Measurements from ENCODE around the gene TAP2. TPM values are rescaled to one million over a fixed set of nuclear protein-coding genes. Genes with fewer than 3 reads are reported as not detected.

The TAP2 gene
- total and polyA plus RNA-seq, 2 experiments from 2014 or later: 4.9 to 102 TPM

DNA sequence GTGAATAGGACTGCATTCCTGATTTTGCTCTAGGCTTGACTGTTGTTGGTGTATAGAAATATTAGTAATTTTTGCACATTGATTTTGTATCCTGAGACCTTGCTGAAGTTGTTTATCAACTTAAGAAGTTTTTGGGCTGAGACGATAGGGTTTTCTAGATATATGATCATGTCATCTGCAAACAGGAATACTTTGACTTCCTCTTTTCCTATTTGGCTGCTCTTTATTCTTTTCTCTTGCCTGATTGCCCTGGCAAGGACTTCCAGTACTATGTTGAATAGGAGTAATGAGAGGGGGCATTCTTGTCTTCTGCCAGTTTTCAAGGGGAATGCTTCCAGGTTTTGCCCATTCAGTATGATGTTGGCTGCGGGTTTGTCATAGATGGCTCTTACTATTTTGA is 35.1 kb downstream of the TAP2 start:
- no peaks in the 10 kb centered on the region for H3K27me3 ChIP-seq (ENCODE audit: insufficient read depth)
- H3K27me3 Mint-ChIP-seq (ENCODE audit: insufficient read depth, low read depth, poor library complexity): peaks cover 10% of the 10 kb centered on the region
- peaks cover 9% of the 10 kb centered on the region for H3K9me3 Mint-ChIP-seq
- H2AFZ ChIP-seq: no peak overlapping the region
- TF ChIP-seq CREB1 (CRISPR knock-in tag; IDR thresholded peaks at IDR 0.05; ENCODE audit: low read depth): no peak
- no peak for TF ChIP-seq EZH2phosphoT487 (IDR thresholded peaks at IDR 0.05; ENCODE audit: unreplicated experiment)
- TF ChIP-seq REST (IDR thresholded peaks at IDR 0.05; ENCODE audit: unreplicated experiment): no peak
- TF ChIP-seq JUNB (IDR thresholded peaks at IDR 0.05; ENCODE audit: unreplicated experiment): no peak
- no peak for TF ChIP-seq ZNF114 (CRISPR knock-in tag; IDR thresholded peaks at IDR 0.05)
- TF ChIP-seq STAT1 (IDR thresholded peaks at IDR 0.05; ENCODE audit: unreplicated experiment): no peak
- TF ChIP-seq ZNF462 (CRISPR knock-in tag; IDR thresholded peaks at IDR 0.05): no peak
- TF ChIP-seq EZH2 (IDR thresholded peaks at IDR 0.05; ENCODE audit: low read depth, unreplicated experiment): no peak
- TF ChIP-seq, protein P1, sequence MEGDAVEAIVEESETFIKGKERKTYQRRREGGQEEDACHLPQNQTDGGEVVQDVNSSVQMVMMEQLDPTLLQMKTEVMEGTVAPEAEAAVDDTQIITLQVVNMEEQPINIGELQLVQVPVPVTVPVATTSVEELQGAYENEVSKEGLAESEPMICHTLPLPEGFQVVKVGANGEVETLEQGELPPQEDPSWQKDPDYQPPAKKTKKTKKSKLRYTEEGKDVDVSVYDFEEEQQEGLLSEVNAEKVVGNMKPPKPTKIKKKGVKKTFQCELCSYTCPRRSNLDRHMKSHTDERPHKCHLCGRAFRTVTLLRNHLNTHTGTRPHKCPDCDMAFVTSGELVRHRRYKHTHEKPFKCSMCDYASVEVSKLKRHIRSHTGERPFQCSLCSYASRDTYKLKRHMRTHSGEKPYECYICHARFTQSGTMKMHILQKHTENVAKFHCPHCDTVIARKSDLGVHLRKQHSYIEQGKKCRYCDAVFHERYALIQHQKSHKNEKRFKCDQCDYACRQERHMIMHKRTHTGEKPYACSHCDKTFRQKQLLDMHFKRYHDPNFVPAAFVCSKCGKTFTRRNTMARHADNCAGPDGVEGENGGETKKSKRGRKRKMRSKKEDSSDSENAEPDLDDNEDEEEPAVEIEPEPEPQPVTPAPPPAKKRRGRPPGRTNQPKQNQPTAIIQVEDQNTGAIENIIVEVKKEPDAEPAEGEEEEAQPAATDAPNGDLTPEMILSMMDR (conservative IDR thresholded peaks at IDR 0.05; ENCODE audit: low read depth in 2 of 2): no peak
- TF ChIP-seq ZNF331 (CRISPR knock-in tag; IDR thresholded peaks at IDR 0.05; ENCODE audit: low read depth): no peak
- TF ChIP-seq NANOG (IDR thresholded peaks at IDR 0.05; ENCODE audit: borderline replicate concordance): no peak
- TF ChIP-seq, protein P2, sequence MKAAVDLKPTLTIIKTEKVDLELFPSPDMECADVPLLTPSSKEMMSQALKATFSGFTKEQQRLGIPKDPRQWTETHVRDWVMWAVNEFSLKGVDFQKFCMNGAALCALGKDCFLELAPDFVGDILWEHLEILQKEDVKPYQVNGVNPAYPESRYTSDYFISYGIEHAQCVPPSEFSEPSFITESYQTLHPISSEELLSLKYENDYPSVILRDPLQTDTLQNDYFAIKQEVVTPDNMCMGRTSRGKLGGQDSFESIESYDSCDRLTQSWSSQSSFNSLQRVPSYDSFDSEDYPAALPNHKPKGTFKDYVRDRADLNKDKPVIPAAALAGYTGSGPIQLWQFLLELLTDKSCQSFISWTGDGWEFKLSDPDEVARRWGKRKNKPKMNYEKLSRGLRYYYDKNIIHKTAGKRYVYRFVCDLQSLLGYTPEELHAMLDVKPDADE (IDR thresholded peaks at IDR 0.05): no peak
- no peak for TF ChIP-seq POLR2AphosphoS5 (IDR thresholded peaks at IDR 0.05; ENCODE audit: low read depth)
- no peaks in the 10 kb centered on the region for H4K20me1 ChIP-seq (replicated peaks; ENCODE audit: insufficient read depth)
- no peak overlapping the region for H3K4me3 Mint-ChIP-seq
- H3K36me3 Mint-ChIP-seq (ENCODE audit: low read depth): peaks cover 3% of the 10 kb centered on the region; the same call in 2 of the 3 replicates
- no peaks in the 10 kb centered on the region; the same call in 1 of the 2 replicates for H3K4me1 ChIP-seq (ENCODE audit: insufficient read depth)
- no peak overlapping the region for H3K4me3 ChIP-seq
- no peak overlapping the region for H3K4me2 ChIP-seq
- DNase-seq (ENCODE audit: low spot score): no peak
- peaks cover 5% of the 10 kb centered on the region; the same call in 2 of the 3 replicates for H3K4me1 Mint-ChIP-seq
- no peak overlapping the region for H3K27ac Mint-ChIP-seq
- no peaks in the 10 kb centered on the region; the same call in 1 of the 2 replicates for H3K9me2 ChIP-seq (ENCODE audit: insufficient read depth)
- no peak overlapping the region for H3K27ac ChIP-seq (ENCODE audit: low read depth)
- H3K36me3 ChIP-seq (ENCODE audit: insufficient read depth): no peaks in the 10 kb centered on the region
- H3F3A ChIP-seq (replicated peaks; ENCODE audit: low read depth): no peaks in the 10 kb centered on the region
- no peak for ATAC-seq
- no peaks in the 10 kb centered on the region for H3K79me2 ChIP-seq (replicated peaks; ENCODE audit: insufficient read depth)

Data from GM23338 (cell line).